CD14-positive monocyte (primary cell): Measurements from ENCODE around the gene GPC6. TPM values are rescaled to one million over a fixed set of nuclear protein-coding genes. Genes with fewer than 3 reads are reported as not detected.

Experiments
- DNase-seq, 3 donors: peaks; one replicate each; pipeline ENCODE4 v3.0.0-alpha.2; 2011 to 2022
- H2AFZ ChIP-seq: 2 replicates; pipeline ENCODE4 v1.6.0; 2012; ENCODE audit warnings: mild to moderate bottlenecking, low read depth, low read length, inconsistent platforms; ENCODE audit not compliant: insufficient read depth, poor library complexity, severe bottlenecking
- H3K27ac ChIP-seq, 2 donors: 1 replicate in 1 of 2; 2 replicates in 1 of 2; pipeline ENCODE4 v1.5.1; 2012 to 2013; ENCODE audit warnings: low read length in 2 of 2, control low read depth in 1 of 2, inconsistent platforms in 1 of 2, low read depth in 1 of 2, mild to moderate bottlenecking in 1 of 2
- H3K27me3 ChIP-seq, 2 donors: one replicate each; pipeline versions ENCODE4 v1.6.0 to v1.6.1; 2011 to 2013; ENCODE audit warnings: low read length in 2 of 2; ENCODE audit not compliant: control insufficient read depth in 2 of 2, insufficient read depth in 2 of 2
- H3K36me3 ChIP-seq, 2 donors: replicated peaks in 1 of 2; 1 replicate in 1 of 2; 2 replicates in 1 of 2; pipeline versions ENCODE4 v1.5.1 to v1.6.1; 2012 to 2013; ENCODE audit warnings: low read length in 2 of 2, control low read depth in 1 of 2, inconsistent platforms in 1 of 2, mild to moderate bottlenecking in 1 of 2; ENCODE audit not compliant: insufficient read depth in 2 of 2, control insufficient read depth in 1 of 2
- H3K4me1 ChIP-seq, 2 donors: 1 replicate in 1 of 2; 2 replicates in 1 of 2; pipeline versions ENCODE4 v1.5.1 to v1.6.1; 2012 to 2013; ENCODE audit warnings: low read length in 2 of 2, control low read depth in 1 of 2, inconsistent platforms in 1 of 2, mild to moderate bottlenecking in 1 of 2, moderate library complexity in 1 of 2; ENCODE audit not compliant: insufficient read depth in 2 of 2, control insufficient read depth in 1 of 2
- H3K4me2 ChIP-seq: replicated peaks from 2 replicates; pipeline ENCODE3; 2012; ENCODE audit warnings: low read length, moderate library complexity, mild to moderate bottlenecking; ENCODE audit not compliant: poor library complexity, severe bottlenecking; ENCODE audit errors: extremely low read depth
- H3K4me3 ChIP-seq, 3 experiments: fragments of 200-600 bp in 1 of 3; sonication (generic) in 1 of 3; replicated peaks in 1 of 3; 1 replicate in 2 of 3; 2 replicates in 1 of 3; pipeline ENCODE4 v1.5.1; 2011 to 2013; ENCODE audit warnings: low read length in 3 of 3, mild to moderate bottlenecking in 3 of 3, control low read depth in 2 of 3, low read depth in 2 of 3, inconsistent platforms in 1 of 3, moderate library complexity in 1 of 3
- H3K79me2 ChIP-seq: 2 replicates; pipeline ENCODE4 v1.6.0; 2012; ENCODE audit warnings: mild to moderate bottlenecking, control low read depth, inconsistent platforms, low read length, moderate library complexity; ENCODE audit not compliant: insufficient read depth
- H3K9ac ChIP-seq: 2 replicates; pipeline ENCODE4 v1.6.0; 2017; ENCODE audit warnings: low read length, mild to moderate bottlenecking; ENCODE audit not compliant: insufficient read depth, poor library complexity, severe bottlenecking
- H3K9me3 ChIP-seq, 2 donors: replicated peaks in 1 of 2; 1 replicate in 1 of 2; 2 replicates in 1 of 2; pipeline versions ENCODE4 v1.5.1 to v1.6.1; 2012 to 2013; ENCODE audit warnings: low read length in 2 of 2, control low read depth in 1 of 2; ENCODE audit not compliant: control insufficient read depth in 1 of 2, insufficient read depth in 1 of 2
- H4K20me1 ChIP-seq: 2 replicates; pipeline ENCODE4 v1.6.0; 2012; ENCODE audit warnings: mild to moderate bottlenecking, low read length, control low read depth, moderate library complexity; ENCODE audit not compliant: insufficient read depth
- H3K27ac Mint-ChIP-seq, 7 donors: one replicate each; pipeline ENCODE4 v1.8.0; 2020; ENCODE audit warnings: mild to moderate bottlenecking in 7 of 7, mixed read lengths in 7 of 7, moderate library complexity in 6 of 7, inconsistent platforms in 2 of 7
- H3K27me3 Mint-ChIP-seq, 3 donors: one replicate each; pipeline ENCODE4 v1.8.0; 2021 to 2022; ENCODE audit warnings: low read depth in 3 of 3, mild to moderate bottlenecking in 3 of 3, mixed read lengths in 3 of 3, moderate library complexity in 3 of 3, inconsistent platforms in 1 of 3
- H3K36me3 Mint-ChIP-seq, 2 donors: one replicate each; pipeline ENCODE4 v1.8.0; 2020; ENCODE audit warnings: mixed read lengths in 2 of 2, inconsistent platforms in 1 of 2, mild to moderate bottlenecking in 1 of 2
- H3K4me1 Mint-ChIP-seq: one replicate; pipeline ENCODE4 v1.8.0; 2020; ENCODE audit warnings: mild to moderate bottlenecking, mixed read lengths
- H3K4me3 Mint-ChIP-seq, 2 donors: one replicate each; pipeline ENCODE4 v1.8.0; 2020; ENCODE audit warnings: mild to moderate bottlenecking in 2 of 2, mixed read lengths in 2 of 2, moderate library complexity in 1 of 2
- H3K9me3 Mint-ChIP-seq, 7 donors: one replicate each; pipeline ENCODE4 v1.8.0; 2020 to 2022; ENCODE audit warnings: mixed read lengths in 7 of 7, mild to moderate bottlenecking in 6 of 7, moderate library complexity in 6 of 7, inconsistent platforms in 2 of 7
- CTCF ChIP-seq: fragments of 200-600 bp; IDR thresholded peaks from one replicate; pipeline ENCODE4 v1.8.0; 2022; ENCODE audit warnings: antibody characterized with exemption, mild to moderate bottlenecking
- WGBS: methylation state at CpG from one replicate; pipeline ENCODE4 v1.1.5; 2013; ENCODE audit warnings: missing lambda C conversion rate; ENCODE audit not compliant: insufficient coverage; 5-methylcytosine and 5-hydroxymethylcytosine counted together
- intact Hi-C, 2 donors: fragments of 100-400 bp; cut with micrococcal nuclease; formaldehyde crosslinking; loops; one replicate each; pipeline versions ENCODE4 v1.15.0 to v1.15.1; 2023
- polyA plus RNA-seq, 3 donors: library from polyadenylated mRNA; depleted of rRNA in 1 of 3; unstranded in 2 of 3; stranded (reverse) in 1 of 3; fragments of 300-500 nt in 2 of 3; fragments of >200 nt in 1 of 3; fragmentation: Illumina TruSeq in 2 of 3; gene quantifications; 1 replicate in 2 of 3; 2 replicates in 1 of 3; pipeline ENCODE4 v1.2.3, GENCODE V29; 2012 to 2021

Gene GPC6
- polyA plus RNA-seq, 3 donors: not detected

GRCh38 chr13:94172416-94172815, 945.8 kb downstream of the GPC6 start:
- WGBS: no CpG with 5 or more reads among the region's 2 CpGs
- Histone ChIP-seq H2AFZ (no peak overlapping the region), H3K36me3 (no peaks in the 10 kb centered on the region)

GRCh38 chr13:94173312-94173854, 946.8 kb downstream of the GPC6 start:
- peaks cover 34% of the 10 kb centered on the region for H3K4me1 Mint-ChIP-seq

More at GRCh38 chr13:94172416-94172815, 945.8 kb downstream of the GPC6 start:
- Histone ChIP-seq H3K4me1 (peaks cover 24 to 28% of the 10 kb centered on the region in 2 donors), H3K9me3 (no peaks in the 10 kb centered on the region), H3K79me2 (no peaks in the 10 kb centered on the region), H3K27me3 (no peaks in the 10 kb centered on the region), H3K9ac (no peak overlapping the region), H3K27ac (no peak overlapping the region), H3K4me2 (no peak overlapping the region), H4K20me1 (no peaks in the 10 kb centered on the region), H3K4me3 (no peak overlapping the region)
- Mint-ChIP-seq H3K4me1 (peaks cover 41% of the 10 kb centered on the region), H3K27me3 (no peaks in the 10 kb centered on the region), H3K27ac (no peak overlapping the region), H3K36me3 (no peaks in the 10 kb centered on the region), H3K4me3 (no peak overlapping the region), H3K9me3 (peaks cover 0 to 3% (median 1%) of the 10 kb centered on the region in 7 donors)
- no peak for TF ChIP-seq CTCF
- DNase-seq: no peak
- intact Hi-C loops: no loop called here

More at GRCh38 chr13:94173312-94173854, 946.8 kb downstream of the GPC6 start:
- WGBS: 90% methylated on average over 2 of the region's 4 CpGs
- no peaks in the 10 kb centered on the region for H3K9me3 ChIP-seq
- no peaks in the 10 kb centered on the region for H4K20me1 ChIP-seq
- Mint-ChIP-seq H3K9me3 (peaks cover 0 to 2% (median 0%) of the 10 kb centered on the region in 7 donors), H3K36me3 (no peaks in the 10 kb centered on the region), H3K4me3 (no peak overlapping the region), H3K27ac (peak overlapping the region in 1 of 7 donors; percentile 14), H3K27me3 (no peaks in the 10 kb centered on the region)
- H3K9ac ChIP-seq: no peak overlapping the region
- no peaks in the 10 kb centered on the region for H3K79me2 ChIP-seq
- no peaks in the 10 kb centered on the region for H3K36me3 ChIP-seq
- no peak overlapping the region for H3K4me3 ChIP-seq
- no peak overlapping the region for H3K4me2 ChIP-seq
- H3K4me1 ChIP-seq: peaks cover 24 to 28% of the 10 kb centered on the region in 2 donors
- H2AFZ ChIP-seq: no peak overlapping the region
- no peaks in the 10 kb centered on the region for H3K27me3 ChIP-seq
- H3K27ac ChIP-seq: no peak overlapping the region
- TF ChIP-seq CTCF: no peak
- intact Hi-C loops: no loop called here
- no peak for DNase-seq
